GM12892 (cell line): Measurements from ENCODE around the gene LYRM4.
"Not testable (repeated sequence)": the region's sequence is repeated elsewhere in the genome, so short reads cannot be mapped to it uniquely, and the experiment has no call there.

Experiments used
- DNase-seq: peaks from one replicate; pipeline ENCODE4 v3.0.0; 2011; ENCODE audit not compliant: insufficient read length
- FAIRE-seq: peaks from 2 replicates; lab custom pipeline; 2011; peaks lifted over from hg19 to GRCh38; lab: Jason Lieb, UNC
- POLR2A ChIP-seq: IDR thresholded peaks from 2 replicates; pipeline ENCODE4 v1.6.1; 2011; ENCODE audit warnings: low read depth, low read length, control low read depth
- POLR2AphosphoS5 ChIP-seq: IDR thresholded peaks from 2 replicates; pipeline ENCODE4 v1.6.1; 2011; ENCODE audit warnings: low read depth, low read length, control low read depth
- TAF1 ChIP-seq: IDR thresholded peaks from 2 replicates; pipeline ENCODE4 v1.6.1; 2011; ENCODE audit warnings: low read depth, mild to moderate bottlenecking, control low read depth, low read length, borderline replicate concordance

LYRM4 gene

GRCh38 chr6:5128351-5128750 lies 132.4 kb downstream of the LYRM4 start:
- DNase-seq: no peak
- no peak for FAIRE-seq
- no peak for TF ChIP-seq POLR2A
- TF ChIP-seq POLR2AphosphoS5: no peak
- TF ChIP-seq TAF1: no peak

- FAIRE-seq (no peak), DNase-seq (no peak)
- TF ChIP-seq POLR2AphosphoS5: no peak
- no peak for TF ChIP-seq TAF1
- TF ChIP-seq POLR2A: no peak
Observed at GRCh38 chr6:5127106-5127687, 133.6 kb downstream of the LYRM4 start.

- DNase-seq (no peak), FAIRE-seq (no peak)
Observed at GRCh38 chr6:5126214-5126613, 134.5 kb downstream of the LYRM4 start.

GRCh38 chr6:5125152-5126006 lies 135.4 kb downstream of the LYRM4 start:
- DNase-seq (no peak), FAIRE-seq (no peak)
- TF ChIP-seq POLR2A (no peak), POLR2AphosphoS5 (no peak), TAF1 (no peak)

More at GRCh38 chr6:5126214-5126613, 134.5 kb downstream of the LYRM4 start:
- no peak for TF ChIP-seq POLR2A
- no peak for TF ChIP-seq POLR2AphosphoS5
- TF ChIP-seq TAF1: no peak

- TF ChIP-seq POLR2AphosphoS5: no peak
- no peak for TF ChIP-seq TAF1
- no peak for TF ChIP-seq POLR2A
- no peak for DNase-seq
- FAIRE-seq: no peak
Observed at GRCh38 chr6:5124526-5124925, 136.2 kb downstream of the LYRM4 start.

GRCh38 chr6:5123296-5124143 lies 137.2 kb downstream of the LYRM4 start:
- no peak for TF ChIP-seq POLR2A
- DNase-seq (no peak), FAIRE-seq (no peak)

GRCh38 chr6:5122504-5123112 lies 138.1 kb downstream of the LYRM4 start:
- TF ChIP-seq POLR2AphosphoS5 (no peak), TAF1 (no peak), POLR2A (no peak)
- FAIRE-seq (no peak), DNase-seq (no peak)

GRCh38 chr6:5121956-5122355 lies 138.8 kb downstream of the LYRM4 start:
- no peak for TF ChIP-seq TAF1
- TF ChIP-seq POLR2AphosphoS5: no peak
- no peak for TF ChIP-seq POLR2A
- DNase-seq: no peak

GRCh38 chr6:5121479-5121878 lies 139.3 kb downstream of the LYRM4 start:
- TF ChIP-seq TAF1 (no peak), POLR2AphosphoS5 (no peak), POLR2A (no peak)
- DNase-seq (no peak), FAIRE-seq (no peak)

More at GRCh38 chr6:5121956-5122355, 138.8 kb downstream of the LYRM4 start:
- no peak for FAIRE-seq

- not testable (repeated sequence) for FAIRE-seq
Observed at GRCh38 chr6:5120543-5120942, 140.2 kb downstream of the LYRM4 start.

GRCh38 chr6:5120011-5120410 lies 140.7 kb downstream of the LYRM4 start:
- DNase-seq: no peak
- TF ChIP-seq POLR2AphosphoS5 (no peak), POLR2A (no peak), TAF1 (no peak)
- FAIRE-seq: no peak

More at GRCh38 chr6:5120543-5120942, 140.2 kb downstream of the LYRM4 start:
- not testable (repeated sequence) for DNase-seq
